HG03521 (cell line): ENCODE results near the gene P2RX2.

Source experiments
- ATAC-seq: cut with Tn5 transposase; IDR thresholded peaks from one replicate; pipeline ENCODE4 v1.9.1; 2021; ENCODE audit warnings: mild to moderate bottlenecking, moderate library complexity; ENCODE audit not compliant: unreplicated experiment

Gene P2RX2

GRCh38 chr12:132633901-132634300, 15.3 kb downstream of the P2RX2 start:
- no peak for ATAC-seq

GRCh38 chr12:132634411-132634990, 15.9 kb downstream of the P2RX2 start:
- ATAC-seq = no peak

GRCh38 chr12:132635076-132635955, 16.7 kb downstream of the P2RX2 start:
- no peak for ATAC-seq

- no peak for ATAC-seq
Observed at GRCh38 chr12:132637811-132638210, 19.2 kb downstream of the P2RX2 start.

- no peak for ATAC-seq
Observed at GRCh38 chr12:132638541-132639408, 20.2 kb downstream of the P2RX2 start.

- no peak for ATAC-seq
Observed at GRCh38 chr12:132639956-132640520, 21.5 kb downstream of the P2RX2 start.

GRCh38 chr12:132640936-132641335, 22.4 kb downstream of the P2RX2 start:
- ATAC-seq = no peak

- no peak for ATAC-seq
Observed at GRCh38 chr12:132641811-132642650, 23.5 kb downstream of the P2RX2 start.

GRCh38 chr12:132642846-132643835, 24.6 kb downstream of the P2RX2 start:
- ATAC-seq = no peak

GRCh38 chr12:132646850-132647249, 28.3 kb downstream of the P2RX2 start:
- ATAC-seq = no peak

- ATAC-seq = no peak
Observed at GRCh38 chr12:132647858-132648257, 29.3 kb downstream of the P2RX2 start.

- ATAC-seq = no peak
Observed at GRCh38 chr12:132648616-132649225, 30.1 kb downstream of the P2RX2 start.

- no peak for ATAC-seq
Observed at GRCh38 chr12:132649226-132649945, 30.8 kb downstream of the P2RX2 start.

GRCh38 chr12:132651444-132652100, 33.0 kb downstream of the P2RX2 start:
- no peak for ATAC-seq

GRCh38 chr12:132653567-132654290, 35.2 kb downstream of the P2RX2 start:
- ATAC-seq = no peak

GRCh38 chr12:132657004-132657727, 38.6 kb downstream of the P2RX2 start:
- no peak for ATAC-seq
